Measurements from ENCODE around the gene TRAPPC14.
A peak's percentile ranks its signal among the peaks of the same experiment; 100 is the strongest.

Gene TRAPPC14

GRCh38 chr7:100107890-100108289 lies 50.6 kb downstream of the TRAPPC14 start:
- no peak overlapping the region; a peak in 1 of 22 replicates for H3K27ac ChIP-seq
- no peak overlapping the region for H3K4me3 ChIP-seq
- no peak overlapping the region for H3K4me2 ChIP-seq
- H3K9ac ChIP-seq = 0 out of 22 replicates have a peak overlapping the region, but pooled peaks of 3 of the 11 experiments have one; percentile 9 to 47 (median 17)
- H3K27me3 ChIP-seq = no peaks in the 10 kb centered on the region
- TF ChIP-seq Cebpa-rat (IDR thresholded peaks at IDR 0.05) = no peak
- H3K36me3 ChIP-seq = peaks cover 91 to 100% (median 97%) of the 10 kb centered on the region in 11 experiments
- no peaks in the 10 kb centered on the region for H3K9me3 ChIP-seq (replicated peaks in 1 of 11)
- H4K20me1 ChIP-seq = peaks cover 0 to 22% (median 0%) of the 10 kb centered on the region in 11 experiments; a peak in 4 of 22 replicates
- H3K4me1 ChIP-seq = peaks cover 5 to 44% (median 31%) of the 10 kb centered on the region in 10 experiments; a peak in 19 of 20 replicates

DNA sequence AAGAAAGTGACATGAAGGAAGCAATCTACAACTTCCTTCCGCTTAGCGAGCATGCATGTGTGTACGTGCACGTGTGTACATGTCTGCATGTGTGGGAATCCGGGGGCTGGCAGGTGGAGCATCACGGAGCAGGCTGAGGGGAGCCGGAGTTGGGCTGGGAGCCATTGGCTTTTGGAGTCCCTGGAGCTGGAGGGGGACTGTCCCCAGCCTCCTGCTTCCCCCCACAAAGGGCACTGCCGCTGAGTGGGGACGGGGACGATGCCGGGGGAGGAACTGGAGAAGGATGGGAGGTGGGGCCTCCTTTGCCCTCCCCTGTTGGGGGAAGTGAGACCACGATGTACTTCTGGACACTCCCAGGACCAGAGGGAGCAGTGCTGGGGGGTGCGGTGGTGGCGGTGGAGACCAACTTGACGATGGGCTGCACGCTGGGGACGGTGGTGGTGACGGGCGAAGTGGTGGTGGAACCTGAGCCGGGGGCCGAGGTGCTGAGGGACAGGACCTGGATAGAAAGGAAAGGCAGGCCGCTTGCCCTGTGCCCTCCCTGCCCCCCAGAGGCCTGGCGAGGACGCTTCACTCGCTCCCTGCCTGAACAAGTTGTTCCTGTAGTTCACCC lies 51.3 kb downstream of the TRAPPC14 start:
- H3K4me1 ChIP-seq = peaks cover 7 to 45% (median 34%) of the 10 kb centered on the region in 10 experiments
- no peaks in the 10 kb centered on the region for H3K27me3 ChIP-seq
- peaks cover 0 to 20% (median 0%) of the 10 kb centered on the region in 11 experiments; a peak in 4 of 22 replicates for H4K20me1 ChIP-seq
- H3K27ac ChIP-seq = no peak overlapping the region; a peak in 1 of 22 replicates
- peak overlapping the region in 3 of 11 experiments; percentile 13 to 47 (median 30); a peak in 2 of 22 replicates for H3K9ac ChIP-seq
- H3K4me2 ChIP-seq = no peak overlapping the region
- H3K4me3 ChIP-seq = no peak overlapping the region
- no peaks in the 10 kb centered on the region for H3K9me3 ChIP-seq (replicated peaks in 1 of 11)
- no peak for TF ChIP-seq Cebpa-rat (IDR thresholded peaks at IDR 0.05)
- peaks cover 85 to 96% (median 91%) of the 10 kb centered on the region in 11 experiments for H3K36me3 ChIP-seq

DNA sequence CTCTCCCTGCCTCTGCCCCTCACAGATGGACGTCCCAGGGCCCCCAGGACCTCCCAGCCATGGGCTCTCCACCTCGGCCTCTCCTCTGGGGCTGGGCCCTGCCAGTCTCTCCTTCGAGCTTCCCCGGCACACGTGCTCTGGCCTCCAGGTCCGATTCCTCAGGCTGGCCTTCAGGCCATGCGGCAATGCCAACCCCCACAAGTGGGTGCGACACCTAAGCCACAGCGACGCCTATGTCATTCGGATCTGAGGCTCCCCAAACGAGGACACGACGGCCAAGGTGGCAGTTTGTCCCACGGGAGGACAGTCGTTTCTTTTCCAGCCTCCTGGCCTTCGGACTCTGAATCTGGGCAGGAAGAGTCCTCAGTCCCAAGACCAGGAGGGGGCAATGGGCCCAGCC lies 51.9 kb downstream of the TRAPPC14 start:
- peaks cover 8 to 40% (median 30%) of the 10 kb centered on the region in 10 experiments for H3K4me1 ChIP-seq
- H3K9me3 ChIP-seq (replicated peaks in 1 of 11) = no peaks in the 10 kb centered on the region
- no peak overlapping the region for H3K4me3 ChIP-seq
- peaks cover 0 to 16% (median 0%) of the 10 kb centered on the region in 11 experiments; a peak in 4 of 22 replicates for H4K20me1 ChIP-seq
- H3K9ac ChIP-seq = peak overlapping the region in 1 of 11 experiments; percentile 13; a peak in 3 of 22 replicates
- TF ChIP-seq Cebpa-rat (IDR thresholded peaks at IDR 0.05) = no peak
- H3K27ac ChIP-seq = no peak overlapping the region
- no peaks in the 10 kb centered on the region for H3K27me3 ChIP-seq
- H3K4me2 ChIP-seq = no peak overlapping the region
- H3K36me3 ChIP-seq = peaks cover 79 to 90% (median 85%) of the 10 kb centered on the region in 11 experiments

GRCh38 chr7:100105534-100105933 lies 53.0 kb downstream of the TRAPPC14 start:
- no peaks in the 10 kb centered on the region for H3K27me3 ChIP-seq
- H3K9me3 ChIP-seq (replicated peaks in 1 of 11) = no peaks in the 10 kb centered on the region
- peaks cover 8 to 33% (median 23%) of the 10 kb centered on the region in 10 experiments for H3K4me1 ChIP-seq
- H3K27ac ChIP-seq = no peak overlapping the region
- H3K4me2 ChIP-seq = no peak overlapping the region
- peaks cover 0 to 16% (median 0%) of the 10 kb centered on the region in 11 experiments; a peak in 5 of 22 replicates for H4K20me1 ChIP-seq
- no peak for TF ChIP-seq Cebpa-rat (IDR thresholded peaks at IDR 0.05)
- peak overlapping the region in 1 of 11 experiments; percentile 32; a peak in 1 of 22 replicates for H3K9ac ChIP-seq
- H3K4me3 ChIP-seq = no peak overlapping the region
- peaks cover 68 to 79% (median 74%) of the 10 kb centered on the region in 11 experiments for H3K36me3 ChIP-seq
